ENCODE measurements around the gene C1QTNF5. TPM values are rescaled to one million over a fixed set of nuclear protein-coding genes. Genes with fewer than 3 reads are reported as not detected.

C1QTNF5 gene
- total RNA-seq, 2 experiments from 2014 or later: not detected

DNA sequence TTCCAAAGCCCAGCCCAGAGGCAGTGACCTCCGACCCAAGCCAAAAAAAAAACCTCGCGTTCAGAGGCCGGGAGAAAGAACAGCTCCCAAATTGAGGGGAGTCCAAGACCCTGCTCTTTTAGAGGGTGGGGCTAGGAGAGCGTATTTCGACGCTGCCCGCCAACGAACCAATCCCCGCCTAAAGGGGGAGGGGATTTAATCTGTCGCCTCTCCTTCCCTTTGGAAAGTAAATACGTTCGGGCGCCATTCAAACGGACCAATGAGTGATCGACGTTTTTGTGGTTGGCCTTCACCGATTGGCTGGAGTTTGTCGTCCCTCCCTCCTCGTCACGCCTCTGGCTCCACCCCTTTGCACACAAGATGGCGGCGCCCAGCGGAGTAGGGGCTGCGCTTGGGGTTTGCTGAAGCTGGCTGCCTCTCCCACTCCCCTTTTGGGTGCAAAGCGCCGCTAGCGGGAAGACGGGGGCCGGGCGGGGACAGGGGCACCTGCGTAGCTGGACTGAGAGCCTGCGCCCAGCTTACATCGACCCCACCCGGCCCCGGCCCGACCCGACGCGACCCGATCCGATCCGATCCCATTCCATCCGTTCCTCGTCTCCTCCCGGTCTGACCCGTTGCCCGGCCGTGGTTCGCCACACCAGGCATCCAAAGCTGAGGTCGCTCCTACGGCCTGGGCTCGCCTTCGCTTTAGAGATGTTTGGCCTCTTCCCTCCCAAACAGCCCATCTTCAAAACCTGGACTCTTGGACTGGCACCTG lies 6.3 kb downstream of the C1QTNF5 start, which contains the start of gene RNF26:
Gene RNF26, plus strand, starts transcription at position 354 of the 757 bp plus-strand sequence. CDS start 596 bp downstream, outside the sequence.
- peak within 1 kb of the TSS; percentile 98 for H3K4me3 Mint-ChIP-seq
- H3K27me3 Mint-ChIP-seq: peaks cover 9% of the 10 kb centered on the region
- peak within 1 kb of the TSS; percentile 99 for H3K27ac Mint-ChIP-seq
- DNase-seq (peak; percentile 97), ATAC-seq (peak; percentile 95)
- H3K36me3 Mint-ChIP-seq (ENCODE audit: low read depth): peaks cover 23% of the 10 kb centered on the region
- TF ChIP-seq, protein P1, sequence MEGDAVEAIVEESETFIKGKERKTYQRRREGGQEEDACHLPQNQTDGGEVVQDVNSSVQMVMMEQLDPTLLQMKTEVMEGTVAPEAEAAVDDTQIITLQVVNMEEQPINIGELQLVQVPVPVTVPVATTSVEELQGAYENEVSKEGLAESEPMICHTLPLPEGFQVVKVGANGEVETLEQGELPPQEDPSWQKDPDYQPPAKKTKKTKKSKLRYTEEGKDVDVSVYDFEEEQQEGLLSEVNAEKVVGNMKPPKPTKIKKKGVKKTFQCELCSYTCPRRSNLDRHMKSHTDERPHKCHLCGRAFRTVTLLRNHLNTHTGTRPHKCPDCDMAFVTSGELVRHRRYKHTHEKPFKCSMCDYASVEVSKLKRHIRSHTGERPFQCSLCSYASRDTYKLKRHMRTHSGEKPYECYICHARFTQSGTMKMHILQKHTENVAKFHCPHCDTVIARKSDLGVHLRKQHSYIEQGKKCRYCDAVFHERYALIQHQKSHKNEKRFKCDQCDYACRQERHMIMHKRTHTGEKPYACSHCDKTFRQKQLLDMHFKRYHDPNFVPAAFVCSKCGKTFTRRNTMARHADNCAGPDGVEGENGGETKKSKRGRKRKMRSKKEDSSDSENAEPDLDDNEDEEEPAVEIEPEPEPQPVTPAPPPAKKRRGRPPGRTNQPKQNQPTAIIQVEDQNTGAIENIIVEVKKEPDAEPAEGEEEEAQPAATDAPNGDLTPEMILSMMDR (IDR thresholded peaks at IDR 0.05): no peak
- no peaks in the 10 kb centered on the region for H3K9me3 Mint-ChIP-seq
- POLR2A ChIA-PET: interaction anchor here (0.8 to 3.1 kb wide), 7 partner anchors 11 to 47 kb away, joined by 3 to 11 read pairs (median 4); partner anchors contain the start of genes MCAM and USP2
- peaks cover 44% of the 10 kb centered on the region for H3K4me1 Mint-ChIP-seq (ENCODE audit: low read depth)
- CTCF ChIA-PET: interaction anchor here (4.9 to 10.9 kb wide), 2 partner anchors 11 to 21 kb away, joined by 17 to 201 read pairs; no protein-coding TSS in a partner anchor
- intact Hi-C loops (cut with micrococcal nuclease): no loop called here

DNA sequence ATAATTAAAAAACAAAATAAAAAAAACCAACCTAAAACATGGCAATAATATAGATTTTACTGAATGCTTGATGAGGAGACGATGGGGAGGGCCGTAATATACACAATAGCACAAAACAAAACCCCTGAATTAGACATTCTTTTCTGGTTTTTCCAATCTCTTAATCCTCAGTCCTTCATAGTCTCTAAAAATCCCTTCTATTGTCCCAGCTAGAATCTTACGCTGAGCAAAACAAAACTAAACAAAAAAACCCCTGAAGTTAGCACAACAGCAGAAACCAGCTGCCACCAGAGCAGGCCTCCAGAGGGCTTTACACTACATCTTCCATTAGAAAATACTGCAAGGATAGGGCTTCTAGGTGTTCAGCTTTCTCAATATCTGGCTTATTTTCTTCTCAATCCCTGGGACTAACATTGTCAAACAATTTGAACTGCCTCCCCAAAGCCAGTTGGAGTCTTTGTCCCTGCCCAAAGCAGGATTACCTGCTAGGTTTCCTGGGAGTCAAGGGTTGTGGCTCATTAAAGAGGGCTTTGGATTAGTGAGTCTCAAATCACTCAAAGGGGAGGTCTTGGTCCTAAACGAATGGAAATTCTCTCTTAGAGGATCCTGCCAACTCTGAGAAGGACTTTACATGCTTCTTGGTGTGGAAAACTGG lies 8.4 kb downstream of the C1QTNF5 start:
- Mint-ChIP-seq H3K4me1 (ENCODE audit: low read depth) (peaks cover 29% of the 10 kb centered on the region), H3K27me3 (no peaks in the 10 kb centered on the region), H3K27ac (no peak overlapping the region), H3K4me3 (no peak overlapping the region), H3K36me3 (ENCODE audit: low read depth) (peaks cover 16% of the 10 kb centered on the region), H3K9me3 (no peaks in the 10 kb centered on the region)
- intact Hi-C loops (cut with micrococcal nuclease): no loop called here
- CTCF ChIA-PET: interaction anchor here (0.7 to 10.9 kb wide), 7 partner anchors 9 to 49 kb away, joined by 3 to 201 read pairs (median 4); partner anchors contain the start of gene USP2
- TF ChIP-seq, protein P1 (IDR thresholded peaks at IDR 0.05): no peak
- DNase-seq (no peak), ATAC-seq (no peak)
- POLR2A ChIA-PET: interaction anchor here (1.3 kb wide), 1 partner anchor 11 kb away, joined by 8 read pairs; no protein-coding TSS in a partner anchor

DNA sequence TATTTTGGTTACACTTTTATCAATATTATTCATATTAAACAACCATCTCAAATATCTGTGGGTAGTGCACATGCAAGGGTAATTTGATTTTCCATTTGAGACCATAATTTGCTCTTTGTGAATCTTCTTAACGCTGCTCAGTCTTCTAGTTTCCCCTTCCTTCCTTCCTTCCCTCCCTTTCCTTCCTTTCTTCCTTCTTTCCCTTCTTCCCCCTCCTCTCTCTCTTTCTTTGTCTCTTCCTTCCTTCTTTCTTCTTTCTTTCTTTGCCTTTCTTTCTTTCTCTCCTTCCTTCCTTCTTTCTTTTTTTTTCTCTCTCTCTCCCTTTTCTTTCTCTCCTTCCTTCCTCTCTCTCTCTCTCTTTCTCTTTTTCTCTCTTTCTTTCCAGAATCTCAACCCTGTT lies 10.4 kb downstream of the C1QTNF5 start:
- ChIA-PET CTCF (interaction anchor here (10.9 kb wide), 1 partner anchor 7 kb away, joined by 201 read pairs; no protein-coding TSS in a partner anchor), POLR2A (no interaction called here)
- H3K27me3 Mint-ChIP-seq: no peaks in the 10 kb centered on the region
- H3K4me1 Mint-ChIP-seq (ENCODE audit: low read depth): peaks cover 10% of the 10 kb centered on the region
- no peak overlapping the region for H3K27ac Mint-ChIP-seq
- intact Hi-C loops (cut with micrococcal nuclease): no loop called here
- DNase-seq (no peak), ATAC-seq (no peak)
- H3K9me3 Mint-ChIP-seq: no peaks in the 10 kb centered on the region
- TF ChIP-seq, protein P1 (IDR thresholded peaks at IDR 0.05): no peak
- peaks cover 3% of the 10 kb centered on the region for H3K36me3 Mint-ChIP-seq (ENCODE audit: low read depth)
- no peak overlapping the region for H3K4me3 Mint-ChIP-seq

DNA sequence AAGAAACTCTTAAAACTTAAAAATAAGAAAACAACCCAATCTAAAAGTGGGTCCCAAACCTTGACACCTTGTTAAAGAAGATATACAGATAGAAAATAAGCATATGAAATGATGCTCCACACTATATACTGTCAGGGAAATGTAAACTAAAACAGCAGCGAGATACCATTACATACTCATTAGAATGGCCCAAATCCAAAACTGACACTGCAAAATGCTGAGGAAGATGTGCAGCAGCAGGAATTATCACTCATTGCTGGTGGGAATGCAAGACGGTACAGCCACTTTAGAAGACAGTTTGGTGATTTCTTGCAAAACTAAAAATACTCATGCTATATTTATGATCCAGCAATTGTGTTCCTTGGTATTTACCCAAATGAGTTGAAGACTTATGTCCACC lies 11.4 kb downstream of the C1QTNF5 start:
- Mint-ChIP-seq H3K4me3 (no peak overlapping the region), H3K27me3 (no peaks in the 10 kb centered on the region), H3K36me3 (ENCODE audit: low read depth) (no peaks in the 10 kb centered on the region), H3K9me3 (no peaks in the 10 kb centered on the region), H3K27ac (no peak overlapping the region), H3K4me1 (ENCODE audit: low read depth) (peaks cover 6% of the 10 kb centered on the region)
- ChIA-PET POLR2A (no interaction called here), CTCF (no interaction called here)
- no peak for DNase-seq
- ATAC-seq: no peak
- TF ChIP-seq, protein P1 (IDR thresholded peaks at IDR 0.05): no peak
- intact Hi-C loops (cut with micrococcal nuclease): loop anchor here (10.0 kb wide), 1 partner anchor 125 kb away; the partner anchor contains the start of gene CBL

All from activated CD8-positive, alpha-beta T cell treated with anti-CD3 and anti-CD28 coated beads for 36 hours (primary cell).